ENCODE data around the gene PLA2G4A. TPM values are rescaled to one million over a fixed set of nuclear protein-coding genes. Genes with fewer than 3 reads are reported as not detected.

PLA2G4A gene
- total RNA-seq, 1 donor from 2014 or later = 0.10 TPM

DNA sequence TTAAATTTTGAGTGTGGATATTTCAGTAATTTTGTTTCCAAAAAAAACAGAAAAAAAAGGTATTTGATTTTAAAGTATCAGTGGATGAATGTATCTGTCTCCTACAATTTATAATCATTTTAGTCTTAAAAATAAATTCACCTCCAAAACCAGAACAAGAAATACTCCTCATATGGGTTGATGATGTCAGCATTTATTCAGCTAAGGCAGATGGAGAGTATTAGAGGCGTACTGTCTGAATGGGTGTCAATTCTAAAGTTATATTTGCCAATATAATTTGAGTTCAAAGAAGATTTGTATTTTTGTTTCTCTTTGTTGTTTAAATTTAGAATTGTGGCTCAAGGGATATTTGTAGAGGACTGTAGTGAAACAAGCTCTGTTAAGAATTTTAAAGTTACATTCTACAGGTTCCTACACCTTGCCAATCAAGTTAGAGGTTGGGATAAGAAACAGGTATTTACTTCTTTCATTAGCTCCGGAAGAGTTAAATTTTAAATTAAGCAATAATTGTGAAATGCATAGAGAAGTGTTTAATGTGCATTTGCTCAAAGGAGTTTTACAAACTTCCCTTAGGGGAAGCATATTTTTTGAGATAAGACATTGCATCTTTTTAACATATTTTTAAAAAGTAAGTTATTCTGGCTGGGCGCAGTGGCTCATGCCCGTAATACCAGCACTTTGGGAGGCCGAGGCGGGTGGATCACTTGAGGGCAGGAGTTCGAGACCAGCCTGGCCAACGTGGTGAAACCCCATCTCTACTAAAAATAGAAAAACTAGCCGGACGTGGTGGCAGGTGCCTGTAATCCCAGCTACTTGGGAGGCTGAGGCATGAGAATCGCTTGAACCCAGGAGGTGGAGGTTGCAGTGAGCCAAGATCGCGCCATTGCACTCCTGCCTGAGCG, 1.2 kb downstream of the PLA2G4A start:
- Mint-ChIP-seq H3K4me1 (ENCODE audit: low read depth) (peaks cover 12% of the 10 kb centered on the region), H3K4me3 (ENCODE audit: unreplicated experiment) (no peak overlapping the region), H3K27ac (ENCODE audit: unreplicated experiment) (no peak overlapping the region), H3K9me3 (ENCODE audit: low read depth) (no peaks in the 10 kb centered on the region), H3K36me3 (ENCODE audit: low read depth) (no peaks in the 10 kb centered on the region), H3K27me3 (ENCODE audit: low read depth) (peaks cover 7% of the 10 kb centered on the region)
- TF ChIP-seq, protein P1, sequence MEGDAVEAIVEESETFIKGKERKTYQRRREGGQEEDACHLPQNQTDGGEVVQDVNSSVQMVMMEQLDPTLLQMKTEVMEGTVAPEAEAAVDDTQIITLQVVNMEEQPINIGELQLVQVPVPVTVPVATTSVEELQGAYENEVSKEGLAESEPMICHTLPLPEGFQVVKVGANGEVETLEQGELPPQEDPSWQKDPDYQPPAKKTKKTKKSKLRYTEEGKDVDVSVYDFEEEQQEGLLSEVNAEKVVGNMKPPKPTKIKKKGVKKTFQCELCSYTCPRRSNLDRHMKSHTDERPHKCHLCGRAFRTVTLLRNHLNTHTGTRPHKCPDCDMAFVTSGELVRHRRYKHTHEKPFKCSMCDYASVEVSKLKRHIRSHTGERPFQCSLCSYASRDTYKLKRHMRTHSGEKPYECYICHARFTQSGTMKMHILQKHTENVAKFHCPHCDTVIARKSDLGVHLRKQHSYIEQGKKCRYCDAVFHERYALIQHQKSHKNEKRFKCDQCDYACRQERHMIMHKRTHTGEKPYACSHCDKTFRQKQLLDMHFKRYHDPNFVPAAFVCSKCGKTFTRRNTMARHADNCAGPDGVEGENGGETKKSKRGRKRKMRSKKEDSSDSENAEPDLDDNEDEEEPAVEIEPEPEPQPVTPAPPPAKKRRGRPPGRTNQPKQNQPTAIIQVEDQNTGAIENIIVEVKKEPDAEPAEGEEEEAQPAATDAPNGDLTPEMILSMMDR (IDR thresholded peaks at IDR 0.05) = no peak
- DNase-seq (ENCODE audit: low spot score) = no peak

DNA sequence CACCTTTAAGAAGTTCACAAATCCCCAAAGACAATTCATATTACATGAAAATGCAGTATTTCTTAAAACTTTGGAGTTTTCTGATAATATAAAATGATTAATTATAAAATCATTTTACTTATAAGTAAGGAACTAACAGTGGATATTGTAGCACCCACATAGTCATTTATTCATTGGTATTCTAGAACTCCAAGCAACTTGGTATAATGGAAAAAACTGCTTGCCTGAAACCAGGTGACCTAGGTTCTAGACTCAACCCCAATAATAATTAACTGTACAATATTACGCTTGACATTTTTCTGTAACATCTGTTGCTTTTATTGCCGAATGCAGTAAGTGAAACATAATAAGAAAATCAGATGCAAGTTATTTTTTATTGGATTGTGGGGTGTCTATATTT, 2.4 kb downstream of the PLA2G4A start:
- no peak overlapping the region for H3K4me3 Mint-ChIP-seq (ENCODE audit: unreplicated experiment)
- TF ChIP-seq, protein P1 (IDR thresholded peaks at IDR 0.05) = no peak
- H3K36me3 Mint-ChIP-seq (ENCODE audit: low read depth) = no peaks in the 10 kb centered on the region
- H3K27me3 Mint-ChIP-seq (ENCODE audit: low read depth) = peaks cover 7% of the 10 kb centered on the region
- peaks cover 12% of the 10 kb centered on the region for H3K4me1 Mint-ChIP-seq (ENCODE audit: low read depth)
- no peak for DNase-seq (ENCODE audit: low spot score)
- no peak overlapping the region for H3K27ac Mint-ChIP-seq (ENCODE audit: unreplicated experiment)
- no peaks in the 10 kb centered on the region for H3K9me3 Mint-ChIP-seq (ENCODE audit: low read depth)

DNA sequence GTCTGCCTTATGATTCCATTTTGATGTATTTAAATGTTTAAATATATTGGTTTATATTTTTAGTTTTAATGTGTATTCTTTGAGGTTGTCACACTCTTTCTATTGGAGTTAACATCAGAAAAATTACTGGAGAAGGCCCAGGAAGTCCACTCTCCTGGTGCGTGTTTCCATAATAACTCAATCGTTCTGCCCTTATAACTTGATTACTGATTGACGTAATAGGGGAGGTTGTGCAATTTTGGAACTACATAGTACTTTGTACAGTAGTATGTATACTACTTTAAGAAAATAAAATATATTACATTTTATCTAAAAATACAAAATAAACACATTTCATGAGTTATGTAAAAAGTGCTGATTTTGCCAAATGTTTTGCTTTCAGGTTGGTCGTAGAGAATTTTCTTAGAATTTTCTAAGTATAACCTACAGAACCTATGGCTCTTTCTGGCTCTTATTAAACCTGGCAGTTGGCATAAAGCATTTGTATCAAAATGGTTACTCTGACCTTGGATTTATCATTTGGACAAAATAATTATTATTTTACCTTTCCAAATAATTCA, 5.7 kb downstream of the PLA2G4A start:
- Mint-ChIP-seq H3K27me3 (ENCODE audit: low read depth) (peaks cover 7% of the 10 kb centered on the region), H3K4me3 (ENCODE audit: unreplicated experiment) (no peak overlapping the region), H3K36me3 (ENCODE audit: low read depth) (peaks cover 4% of the 10 kb centered on the region), H3K4me1 (ENCODE audit: low read depth) (peaks cover under 1% of the 10 kb centered on the region), H3K9me3 (ENCODE audit: low read depth) (no peaks in the 10 kb centered on the region), H3K27ac (ENCODE audit: unreplicated experiment) (no peak overlapping the region)
- TF ChIP-seq, protein P1 (IDR thresholded peaks at IDR 0.05) = no peak
- no peak for DNase-seq (ENCODE audit: low spot score)

DNA sequence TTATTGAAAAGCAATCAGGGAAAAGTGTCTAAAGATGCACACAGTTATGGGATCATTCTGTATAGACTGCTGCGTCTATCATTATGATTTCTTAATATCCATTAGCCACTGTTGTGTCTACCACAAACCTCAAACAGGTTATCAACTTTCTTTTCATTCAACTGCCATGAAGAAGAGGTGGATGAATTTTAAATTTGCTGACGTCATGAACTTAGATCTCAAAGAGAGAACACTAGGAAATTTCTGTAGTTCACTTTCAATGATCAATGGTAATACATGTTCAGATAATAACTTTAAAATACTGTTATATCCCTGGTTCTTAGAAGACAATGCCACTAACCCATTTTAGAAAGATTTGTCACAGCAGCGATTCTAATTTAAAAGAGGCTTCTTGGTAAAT, 6.7 kb downstream of the PLA2G4A start:
- Mint-ChIP-seq H3K9me3 (ENCODE audit: low read depth) (no peaks in the 10 kb centered on the region), H3K36me3 (ENCODE audit: low read depth) (peaks cover 4% of the 10 kb centered on the region), H3K4me1 (ENCODE audit: low read depth) (no peaks in the 10 kb centered on the region), H3K4me3 (ENCODE audit: unreplicated experiment) (no peak overlapping the region), H3K27me3 (ENCODE audit: low read depth) (peaks cover 7% of the 10 kb centered on the region), H3K27ac (ENCODE audit: unreplicated experiment) (no peak overlapping the region)
- DNase-seq (ENCODE audit: low spot score) = no peak
- TF ChIP-seq, protein P1 (IDR thresholded peaks at IDR 0.05) = no peak

DNA sequence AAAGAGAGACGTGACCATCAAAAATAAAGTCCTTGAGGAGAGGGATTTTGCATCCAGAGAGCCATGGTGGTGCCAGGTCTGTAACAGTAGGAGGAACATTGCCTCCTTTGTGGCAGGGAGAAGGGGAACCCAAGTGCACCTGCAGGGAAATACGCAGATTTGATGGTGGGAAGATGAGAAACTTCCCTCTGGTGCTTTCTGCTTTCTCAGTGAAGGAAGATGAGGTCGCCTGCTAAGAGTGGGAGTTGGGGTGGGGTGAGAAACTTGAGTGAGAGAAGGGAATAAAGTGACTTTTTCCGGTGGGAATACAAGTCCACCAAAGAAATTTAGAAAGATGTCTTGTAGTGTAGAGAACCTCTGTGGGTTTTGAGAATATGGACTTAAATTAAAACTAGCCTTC, 9.1 kb downstream of the PLA2G4A start:
- Mint-ChIP-seq H3K4me3 (ENCODE audit: unreplicated experiment) (no peak overlapping the region), H3K27me3 (ENCODE audit: low read depth) (peaks cover 8% of the 10 kb centered on the region), H3K4me1 (ENCODE audit: low read depth) (no peaks in the 10 kb centered on the region), H3K9me3 (ENCODE audit: low read depth) (no peaks in the 10 kb centered on the region), H3K36me3 (ENCODE audit: low read depth) (peaks cover 4% of the 10 kb centered on the region), H3K27ac (ENCODE audit: unreplicated experiment) (no peak overlapping the region)
- TF ChIP-seq, protein P1 (IDR thresholded peaks at IDR 0.05) = no peak
- DNase-seq (ENCODE audit: low spot score) = no peak
